Esophagus muscularis mucosa (tissue), 4 donors: ENCODE results near the gene KCNA5. TPM values are rescaled to one million over a fixed set of nuclear protein-coding genes. Genes with fewer than 3 reads are reported as not detected.

Experiments
- DNase-seq: peaks from one replicate; pipeline ENCODE4 v3.0.0-alpha.2; 2017; ENCODE audit errors: extremely low spot score
- H3K27ac ChIP-seq, 4 donors: fragments of 200-600 bp; sonication (generic); replicated peaks in 1 of 4; 1 replicate in 3 of 4; 2 replicates in 1 of 4; pipeline ENCODE4 v1.5.1; 2016 to 2019; ENCODE audit warnings: mild to moderate bottlenecking in 1 of 4
- H3K27me3 ChIP-seq, 4 donors: fragments of 200-600 bp; sonication (generic); one replicate each; pipeline versions ENCODE4 v1.5.1 to v1.6.0; 2016 to 2019
- H3K36me3 ChIP-seq, 4 donors: fragments of 200-600 bp; sonication (generic); one replicate each; pipeline ENCODE4 v1.5.1; 2016 to 2019
- H3K4me1 ChIP-seq, 4 donors: fragments of 200-600 bp; sonication (generic); one replicate each; pipeline ENCODE4 v1.5.1; 2016 to 2019
- H3K4me3 ChIP-seq, 4 donors: fragments of 200-600 bp; sonication (generic); 1 replicate in 2 of 4; 2 replicates in 2 of 4; pipeline ENCODE4 v1.5.1; 2016 to 2019; ENCODE audit warnings: mild to moderate bottlenecking in 4 of 4, moderate library complexity in 1 of 4
- H3K9me3 ChIP-seq, 4 donors: fragments of 200-600 bp; sonication (generic); 1 replicate in 3 of 4; 2 replicates in 1 of 4; pipeline ENCODE4 v1.5.1; 2016 to 2019
- CTCF ChIP-seq, 3 experiments: fragments of 200-600 bp in 2 of 3; fragments of 450-650 bp in 1 of 3; sonication (generic) in 2 of 3; IDR thresholded peaks; one replicate each; pipeline ENCODE4 v1.5.1; 2017 to 2019; ENCODE audit warnings: antibody characterized with exemption in 3 of 3, mild to moderate bottlenecking in 2 of 3, moderate library complexity in 1 of 3
- EP300 ChIP-seq: sonication (generic); formaldehyde crosslinking; IDR thresholded peaks from one replicate; pipeline ENCODE4 v1.6.1; 2017; ENCODE audit warnings: antibody characterized with exemption
- POLR2A ChIP-seq: fragments of 450-650 bp; IDR thresholded peaks from one replicate; pipeline ENCODE4 v1.6.1; 2017; ENCODE audit warnings: antibody characterized with exemption, moderate library complexity, mild to moderate bottlenecking, low read depth
- POLR2AphosphoS5 ChIP-seq, 2 donors: sonication (generic); formaldehyde crosslinking; IDR thresholded peaks; one replicate each; pipeline ENCODE4 v1.6.1; 2017; ENCODE audit warnings: antibody characterized with exemption in 2 of 2
- WGBS: methylation state at CpG from one replicate; pipeline ENCODE4 v1.1.5; 2018; 5-methylcytosine and 5-hydroxymethylcytosine counted together
- intact Hi-C: fragments of 100-400 bp; cut with DNase I; formaldehyde crosslinking; loops from one replicate; pipeline ENCODE4 v1.15.1; 2023
- total RNA-seq, 4 donors: library from RNA; depleted of rRNA; stranded (reverse); fragments of >200 nt; gene quantifications; one replicate each; pipeline versions ENCODE4 v1.1.0 to v1.2.1, GENCODE V29; 2016

The KCNA5 gene
- total RNA-seq, 4 donors from 2014 or later: 1.2 to 5.9 (median 2.2) TPM

- Histone ChIP-seq H3K9me3 (no peaks in the 10 kb centered on the region), H3K36me3 (no peaks in the 10 kb centered on the region), H3K4me1 (no peaks in the 10 kb centered on the region), H3K27me3 (no peaks in the 10 kb centered on the region), H3K27ac (no peak overlapping the region), H3K4me3 (no peak overlapping the region)
- intact Hi-C loops: no loop called here
- 78% methylated on average over 6 of the region's 6 CpGs for WGBS
- no peak for DNase-seq
- TF ChIP-seq POLR2AphosphoS5 (IDR thresholded peaks at IDR 0.05) (no peak), CTCF (IDR thresholded peaks at IDR 0.05) (no peak), EP300 (no peak), POLR2A (no peak)
These were observed 31.3 kb upstream of the KCNA5 start for GRCh38 chr12:5012337-5012736.

DNA sequence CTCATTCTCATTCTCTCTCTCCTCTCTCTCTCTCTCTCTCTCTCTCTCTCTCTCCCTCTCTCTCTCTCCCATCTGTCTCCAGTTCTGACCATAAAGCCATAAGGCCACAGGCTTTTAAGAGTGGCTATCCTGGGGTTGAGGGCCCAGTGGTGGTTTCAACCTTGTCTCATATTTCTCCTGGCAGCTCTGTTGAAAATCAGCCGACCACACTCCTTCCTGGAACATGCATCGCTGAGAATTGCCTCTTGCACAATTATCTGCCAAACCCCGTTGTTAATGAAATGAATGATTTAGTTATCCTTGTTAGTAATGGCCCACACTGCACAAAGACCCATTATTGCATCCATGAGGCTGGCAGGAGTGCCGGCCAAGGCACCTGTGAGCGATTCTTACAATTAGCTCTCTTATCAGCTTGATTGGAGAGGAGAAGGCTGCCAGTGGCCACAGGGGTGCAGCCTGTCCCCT is 30.4 kb upstream of the KCNA5 start:
- no peak overlapping the region for H3K27ac ChIP-seq
- no peaks in the 10 kb centered on the region for H3K4me1 ChIP-seq
- WGBS: 77% methylated on average over 3 of the region's 5 CpGs
- intact Hi-C loops: no loop called here
- no peak overlapping the region for H3K4me3 ChIP-seq
- TF ChIP-seq EP300 (no peak), CTCF (IDR thresholded peaks at IDR 0.05) (no peak), POLR2AphosphoS5 (IDR thresholded peaks at IDR 0.05) (no peak)
- no peaks in the 10 kb centered on the region for H3K27me3 ChIP-seq
- H3K9me3 ChIP-seq: no peaks in the 10 kb centered on the region
- no peaks in the 10 kb centered on the region for H3K36me3 ChIP-seq
- no peak for DNase-seq

DNA sequence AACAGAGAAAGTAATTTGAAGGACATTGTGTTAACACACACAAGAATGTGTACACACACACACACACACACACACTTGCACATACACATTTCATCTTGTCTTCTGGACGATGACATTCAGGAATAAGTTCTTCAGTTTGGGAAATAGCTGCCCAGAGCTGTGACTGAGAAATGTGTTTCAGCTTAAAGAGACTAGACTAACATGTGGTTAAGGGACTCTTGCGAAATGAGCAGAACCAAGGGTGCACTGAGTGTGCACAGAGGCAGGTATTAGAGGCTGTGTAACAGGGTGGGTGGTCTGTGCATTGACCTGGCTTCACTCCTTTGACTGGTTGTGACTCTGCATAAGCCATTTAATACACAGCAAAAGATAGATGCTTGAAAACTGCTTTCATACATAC is 29.4 kb upstream of the KCNA5 start:
- Histone ChIP-seq H3K27me3 (no peaks in the 10 kb centered on the region), H3K4me1 (no peaks in the 10 kb centered on the region), H3K9me3 (no peaks in the 10 kb centered on the region), H3K36me3 (no peaks in the 10 kb centered on the region), H3K27ac (no peak overlapping the region), H3K4me3 (no peak overlapping the region)
- 65% methylated on average over 2 of the region's 2 CpGs for WGBS
- DNase-seq: no peak
- intact Hi-C loops: no loop called here
- TF ChIP-seq POLR2A: no peak
- TF ChIP-seq POLR2AphosphoS5 (IDR thresholded peaks at IDR 0.05): no peak
- TF ChIP-seq CTCF (IDR thresholded peaks at IDR 0.05): no peak
- no peak for TF ChIP-seq EP300

GRCh38 chr12:5015711-5016492 is 27.8 kb upstream of the KCNA5 start:
- no peak for DNase-seq
- no peaks in the 10 kb centered on the region for H3K36me3 ChIP-seq
- no peaks in the 10 kb centered on the region for H3K4me1 ChIP-seq
- WGBS: 79% methylated on average over 12 of the region's 12 CpGs
- no peaks in the 10 kb centered on the region for H3K9me3 ChIP-seq
- TF ChIP-seq POLR2A: no peak
- TF ChIP-seq CTCF (IDR thresholded peaks at IDR 0.05): no peak
- no peak for TF ChIP-seq POLR2AphosphoS5 (IDR thresholded peaks at IDR 0.05)
- TF ChIP-seq EP300: no peak
- intact Hi-C loops: no loop called here
- H3K27me3 ChIP-seq: no peaks in the 10 kb centered on the region
- no peak overlapping the region for H3K27ac ChIP-seq
- no peak overlapping the region for H3K4me3 ChIP-seq

GRCh38 chr12:5016526-5016925 is 27.2 kb upstream of the KCNA5 start:
- Histone ChIP-seq H3K4me1 (no peaks in the 10 kb centered on the region), H3K27ac (no peak overlapping the region), H3K9me3 (no peaks in the 10 kb centered on the region), H3K4me3 (no peak overlapping the region), H3K27me3 (no peaks in the 10 kb centered on the region), H3K36me3 (no peaks in the 10 kb centered on the region)
- TF ChIP-seq CTCF (IDR thresholded peaks at IDR 0.05) (no peak), EP300 (no peak), POLR2A (no peak), POLR2AphosphoS5 (IDR thresholded peaks at IDR 0.05) (no peak)
- intact Hi-C loops: no loop called here
- DNase-seq: no peak
- 75% methylated on average over 5 of the region's 5 CpGs for WGBS
